Measurements from ENCODE around the gene WSCD1. TPM values are rescaled to one million over a fixed set of nuclear protein-coding genes. Genes with fewer than 3 reads are reported as not detected.

WSCD1 gene
- total RNA-seq, 4 donors from 2014 or later: 3.2 to 10.1 (median 5.3) TPM

DNA sequence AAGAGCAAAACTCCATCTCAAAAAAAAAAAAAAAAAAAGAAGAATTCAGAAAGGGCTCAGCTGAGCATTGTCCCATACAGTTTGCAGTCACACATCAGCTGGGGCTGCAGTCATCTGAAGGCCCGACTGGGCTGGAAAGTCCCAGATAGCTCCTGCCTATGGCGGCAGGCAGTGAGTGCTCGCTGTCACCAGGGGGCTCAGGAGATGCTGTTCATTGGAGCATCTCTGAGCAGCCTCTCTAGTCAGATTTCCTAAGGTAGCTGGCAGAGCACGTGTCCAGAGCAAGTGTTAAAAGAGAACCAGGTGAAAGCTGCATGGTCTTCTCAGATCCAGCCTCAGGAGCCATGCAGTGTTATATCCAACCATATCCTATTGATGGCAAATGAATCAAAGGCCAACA is 75.8 kb downstream of the WSCD1 start:
- ATAC-seq: no peak
- Histone ChIP-seq H3K27me3 (peaks cover 11% of the 10 kb centered on the region), H3K4me3 (no peak overlapping the region), H3K9me3 (no peaks in the 10 kb centered on the region), H3K36me3 (no peaks in the 10 kb centered on the region), H3K4me1 (no peaks in the 10 kb centered on the region), H3K27ac (no peak overlapping the region)
- WGBS, 2 donors (ENCODE audit: low coverage in 1 of 2): 73 to 81% methylated on average over 3 to 4 of the region's 4 CpGs
- no peak for TF ChIP-seq EP300 (IDR thresholded peaks at IDR 0.05)
- no peak for TF ChIP-seq POLR2A (IDR thresholded peaks at IDR 0.05)
- TF ChIP-seq, protein P1, sequence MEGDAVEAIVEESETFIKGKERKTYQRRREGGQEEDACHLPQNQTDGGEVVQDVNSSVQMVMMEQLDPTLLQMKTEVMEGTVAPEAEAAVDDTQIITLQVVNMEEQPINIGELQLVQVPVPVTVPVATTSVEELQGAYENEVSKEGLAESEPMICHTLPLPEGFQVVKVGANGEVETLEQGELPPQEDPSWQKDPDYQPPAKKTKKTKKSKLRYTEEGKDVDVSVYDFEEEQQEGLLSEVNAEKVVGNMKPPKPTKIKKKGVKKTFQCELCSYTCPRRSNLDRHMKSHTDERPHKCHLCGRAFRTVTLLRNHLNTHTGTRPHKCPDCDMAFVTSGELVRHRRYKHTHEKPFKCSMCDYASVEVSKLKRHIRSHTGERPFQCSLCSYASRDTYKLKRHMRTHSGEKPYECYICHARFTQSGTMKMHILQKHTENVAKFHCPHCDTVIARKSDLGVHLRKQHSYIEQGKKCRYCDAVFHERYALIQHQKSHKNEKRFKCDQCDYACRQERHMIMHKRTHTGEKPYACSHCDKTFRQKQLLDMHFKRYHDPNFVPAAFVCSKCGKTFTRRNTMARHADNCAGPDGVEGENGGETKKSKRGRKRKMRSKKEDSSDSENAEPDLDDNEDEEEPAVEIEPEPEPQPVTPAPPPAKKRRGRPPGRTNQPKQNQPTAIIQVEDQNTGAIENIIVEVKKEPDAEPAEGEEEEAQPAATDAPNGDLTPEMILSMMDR (IDR thresholded peaks at IDR 0.05): no peak
- TF ChIP-seq POLR2AphosphoS5 (IDR thresholded peaks at IDR 0.05): no peak

DNA sequence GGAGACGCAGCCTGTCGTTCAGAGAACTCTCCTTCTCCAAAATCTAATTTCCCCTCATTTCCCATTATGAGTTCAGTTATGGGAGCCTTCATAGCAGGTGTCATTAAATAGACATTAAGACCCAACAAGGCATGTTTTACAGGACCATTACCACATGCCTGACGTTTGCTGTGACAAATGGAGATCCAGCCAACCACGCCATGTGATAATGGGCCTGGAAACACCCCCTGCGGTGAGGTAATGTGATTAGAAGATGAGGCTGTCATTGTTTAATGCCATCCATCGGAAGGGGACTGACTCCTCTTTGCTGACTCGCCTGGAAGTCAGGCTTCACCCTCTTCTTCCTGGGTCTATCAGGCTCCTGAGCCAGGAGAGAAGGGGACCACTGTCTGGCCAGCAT is 76.9 kb downstream of the WSCD1 start:
- Histone ChIP-seq H3K36me3 (no peaks in the 10 kb centered on the region), H3K27ac (no peak overlapping the region), H3K4me3 (no peak overlapping the region), H3K27me3 (peaks cover 22% of the 10 kb centered on the region), H3K4me1 (no peaks in the 10 kb centered on the region), H3K9me3 (no peaks in the 10 kb centered on the region)
- ATAC-seq: no peak
- TF ChIP-seq, protein P1 (IDR thresholded peaks at IDR 0.05): no peak
- no peak for TF ChIP-seq EP300 (IDR thresholded peaks at IDR 0.05)
- WGBS, 2 donors (ENCODE audit: low coverage in 1 of 2): 75 to 88% methylated on average over 2 of the region's 7 CpGs

DNA sequence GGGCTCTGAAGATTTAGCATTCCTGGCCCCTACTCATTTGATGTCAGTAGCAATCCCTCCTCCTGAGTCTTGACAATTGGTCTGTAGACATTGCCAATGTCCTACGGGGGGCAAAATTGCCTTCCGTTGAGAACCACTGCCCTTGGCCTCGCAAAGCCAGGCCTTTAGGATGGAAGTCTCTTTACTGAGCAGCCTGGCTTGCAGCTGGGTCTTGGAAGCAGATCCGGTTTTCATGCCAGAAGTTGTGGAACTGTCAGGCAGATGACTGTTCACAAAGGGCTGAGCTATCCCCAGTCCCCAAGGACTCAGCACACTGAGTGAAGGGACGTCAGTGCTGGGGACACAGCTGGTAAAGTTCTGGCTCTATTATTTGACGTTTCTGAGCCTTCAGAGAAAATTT is 83.2 kb downstream of the WSCD1 start:
- Histone ChIP-seq H3K27me3 (peaks cover 47% of the 10 kb centered on the region), H3K36me3 (no peaks in the 10 kb centered on the region), H3K27ac (no peak overlapping the region), H3K4me3 (no peak overlapping the region), H3K9me3 (no peaks in the 10 kb centered on the region), H3K4me1 (no peaks in the 10 kb centered on the region)
- WGBS, 2 donors (ENCODE audit: low coverage in 1 of 2): 33 to 38% methylated on average over 2 to 5 of the region's 6 CpGs
- TF ChIP-seq EP300 (IDR thresholded peaks at IDR 0.05) (no peak), POLR2AphosphoS5 (IDR thresholded peaks at IDR 0.05) (no peak), POLR2A (IDR thresholded peaks at IDR 0.05) (no peak)
- TF ChIP-seq, protein P1 (IDR thresholded peaks at IDR 0.05): no peak
- no peak for ATAC-seq

DNA sequence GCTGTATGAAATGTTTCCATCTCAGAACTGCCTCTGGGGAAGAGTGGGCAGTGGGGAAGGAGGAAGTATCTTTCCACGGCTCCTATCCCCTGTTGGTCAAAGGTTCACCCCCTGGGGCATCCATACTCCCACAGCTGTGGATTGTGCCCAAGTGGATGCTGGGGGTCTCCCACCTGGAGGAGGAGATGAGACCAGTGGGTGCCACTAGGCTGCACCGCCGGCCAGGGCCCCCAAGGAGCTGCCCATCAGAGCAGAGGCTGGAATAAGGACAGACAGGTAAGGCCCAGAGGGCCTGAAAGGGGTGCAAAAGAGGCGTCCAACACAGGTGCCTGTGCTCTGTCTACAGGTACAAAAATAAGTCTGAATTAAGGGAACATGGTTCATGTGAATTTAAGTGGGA is 87.5 kb downstream of the WSCD1 start:
- H3K4me1 ChIP-seq: no peaks in the 10 kb centered on the region
- H3K4me3 ChIP-seq: no peak overlapping the region
- TF ChIP-seq EP300 (IDR thresholded peaks at IDR 0.05) (no peak), POLR2A (IDR thresholded peaks at IDR 0.05) (no peak), POLR2AphosphoS5 (IDR thresholded peaks at IDR 0.05) (no peak)
- TF ChIP-seq, protein P1 (IDR thresholded peaks at IDR 0.05): no peak
- H3K27ac ChIP-seq: no peak overlapping the region
- H3K9me3 ChIP-seq: no peaks in the 10 kb centered on the region
- WGBS, 2 donors (ENCODE audit: low coverage in 1 of 2): 100% methylated on average over 1 of the region's 4 CpGs; no CpG with 5 or more reads in 1 of the 2 donors
- H3K27me3 ChIP-seq: peaks cover 37% of the 10 kb centered on the region
- no peak for ATAC-seq
- no peaks in the 10 kb centered on the region for H3K36me3 ChIP-seq

DNA sequence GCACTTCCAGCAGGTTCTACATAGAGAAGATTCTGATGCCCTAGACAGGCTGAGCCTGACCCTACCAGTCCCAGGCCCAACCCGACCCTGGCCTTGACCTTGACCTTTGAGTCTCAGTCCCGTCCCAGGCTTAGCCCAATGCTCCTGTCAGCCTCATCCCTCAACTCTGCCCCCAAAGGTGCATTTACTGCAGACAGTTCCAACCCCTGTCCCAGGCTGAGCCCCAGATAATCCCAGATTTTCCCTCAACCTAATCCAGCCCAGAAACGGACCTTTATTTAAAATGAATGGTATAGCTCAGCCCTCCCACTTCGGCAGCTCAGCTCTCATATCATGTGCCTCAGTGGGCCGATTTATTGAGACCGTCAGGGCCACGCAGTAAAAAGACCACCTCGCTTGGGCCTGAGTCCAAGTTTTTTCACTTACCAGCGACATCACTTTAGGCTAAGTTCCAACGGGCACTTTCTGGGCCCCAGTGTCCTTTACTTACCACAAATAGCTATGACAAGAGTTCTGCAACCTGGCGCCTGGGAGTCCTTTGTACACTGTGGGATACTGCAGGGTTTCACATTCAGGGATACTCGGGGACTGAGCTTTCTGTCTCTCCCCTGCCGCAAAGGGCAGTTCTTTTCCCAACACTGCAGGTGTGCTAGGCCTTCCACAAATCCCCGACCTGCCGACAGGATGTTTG is 89.5 kb downstream of the WSCD1 start:
- TF ChIP-seq, protein P1 (IDR thresholded peaks at IDR 0.05): no peak
- TF ChIP-seq POLR2AphosphoS5 (IDR thresholded peaks at IDR 0.05) (no peak), POLR2A (IDR thresholded peaks at IDR 0.05) (no peak), EP300 (IDR thresholded peaks at IDR 0.05) (no peak)
- H3K4me3 ChIP-seq: no peak overlapping the region
- H3K9me3 ChIP-seq: no peaks in the 10 kb centered on the region
- H3K4me1 ChIP-seq: no peaks in the 10 kb centered on the region
- H3K27ac ChIP-seq: no peak overlapping the region
- peaks cover 55% of the 10 kb centered on the region for H3K27me3 ChIP-seq
- ATAC-seq: no peak
- WGBS, 2 donors (ENCODE audit: low coverage in 1 of 2): 50 to 62% methylated on average over 3 to 14 of the region's 15 CpGs
- H3K36me3 ChIP-seq: no peaks in the 10 kb centered on the region

All from gastroesophageal sphincter (tissue), 4 donors.